Activated CD4-positive, alpha-beta T cell treated with anti-CD3 and anti-CD28 coated beads for 24 hours (primary cell): ENCODE data around the gene IGF2R.

Source experiments
- DNase-seq, 2 donors: peaks; one replicate each; pipeline ENCODE4 v3.0.0-alpha.2; 2020; ENCODE audit warnings: low read depth in 2 of 2

IGF2R gene

GRCh38 chr6:159973951-159974350 is 5.1 kb downstream of the IGF2R start:
- DNase-seq, result no peak

GRCh38 chr6:159974932-159975331 is 6.0 kb downstream of the IGF2R start:
- DNase-seq, result no peak

- no peak for DNase-seq
Observed at GRCh38 chr6:159976686-159977254, 7.9 kb downstream of the IGF2R start.

- DNase-seq, result no peak
Observed at GRCh38 chr6:159977255-159977903, 8.5 kb downstream of the IGF2R start.

GRCh38 chr6:159977904-159978268 is 9.0 kb downstream of the IGF2R start:
- no peak for DNase-seq

- no peak for DNase-seq
Observed at GRCh38 chr6:159978291-159979135, 9.6 kb downstream of the IGF2R start.

GRCh38 chr6:159979136-159979874 is 10.4 kb downstream of the IGF2R start:
- peak in 1 of 2 donors; percentile 44 for DNase-seq

GRCh38 chr6:159980474-159980873 is 11.6 kb downstream of the IGF2R start:
- DNase-seq, result no peak

GRCh38 chr6:159981071-159981402 is 12.2 kb downstream of the IGF2R start:
- DNase-seq, result no peak

GRCh38 chr6:159981403-159982245 is 12.7 kb downstream of the IGF2R start:
- no peak for DNase-seq

GRCh38 chr6:159982731-159983506 is 14.0 kb downstream of the IGF2R start:
- DNase-seq, result no peak

GRCh38 chr6:159983641-159984080 is 14.8 kb downstream of the IGF2R start:
- DNase-seq, result no peak

GRCh38 chr6:159984268-159984786 is 15.4 kb downstream of the IGF2R start:
- DNase-seq, result no peak

- no peak for DNase-seq
Observed at GRCh38 chr6:159985296-159985945, 16.5 kb downstream of the IGF2R start.

GRCh38 chr6:159988983-159989454 is 20.1 kb downstream of the IGF2R start:
- no peak for DNase-seq

GRCh38 chr6:159989492-159990480 is 20.9 kb downstream of the IGF2R start:
- no peak for DNase-seq

GRCh38 chr6:159992366-159992765 is 23.5 kb downstream of the IGF2R start:
- no peak for DNase-seq

- no peak for DNase-seq
Observed at GRCh38 chr6:159995405-159995804, 26.5 kb downstream of the IGF2R start.
